ENCODE results near the gene SRR.

SRR gene

GRCh38 chr17:2347805-2348685 lies 44.3 kb downstream of the SRR start:
- Histone ChIP-seq H3F3A (ENCODE audit: insufficient read depth) (no peaks in the 10 kb centered on the region), H3K79me2 (ENCODE audit: insufficient read depth, low read length) (no peaks in the 10 kb centered on the region), H3K27me3 (ENCODE audit: low read length) (no peaks in the 10 kb centered on the region), H3K36me3 (ENCODE audit: low read length) (no peaks in the 10 kb centered on the region), H2AFZ (ENCODE audit: low read depth, low read length, severe bottlenecking) (no peak overlapping the region), H3K9ac (ENCODE audit: low read length) (no peak overlapping the region), H3K4me2 (ENCODE audit: low read depth, low read length, poor library complexity, severe bottlenecking) (no peak overlapping the region), H3K9me3 (ENCODE audit: insufficient read depth, low read length) (no peaks in the 10 kb centered on the region), H3K27ac (ENCODE audit: low read depth, low read length) (no peak overlapping the region), H3K4me3 (ENCODE audit: insufficient read depth, low read length, poor library complexity, severe bottlenecking) (no peak overlapping the region), H4K20me1 (ENCODE audit: low read depth, low read length) (no peaks in the 10 kb centered on the region), H3K9me2 (replicated peaks; ENCODE audit: insufficient read depth, low read length) (no peaks in the 10 kb centered on the region)
- no peak for TF ChIP-seq CTCF (IDR thresholded peaks at IDR 0.05; ENCODE audit: insufficient read depth, low read length, poor library complexity, severe bottlenecking)
- TF ChIP-seq EZH2phosphoT487 (conservative IDR thresholded peaks at IDR 0.05; ENCODE audit: low read length), result no peak

DNA sequence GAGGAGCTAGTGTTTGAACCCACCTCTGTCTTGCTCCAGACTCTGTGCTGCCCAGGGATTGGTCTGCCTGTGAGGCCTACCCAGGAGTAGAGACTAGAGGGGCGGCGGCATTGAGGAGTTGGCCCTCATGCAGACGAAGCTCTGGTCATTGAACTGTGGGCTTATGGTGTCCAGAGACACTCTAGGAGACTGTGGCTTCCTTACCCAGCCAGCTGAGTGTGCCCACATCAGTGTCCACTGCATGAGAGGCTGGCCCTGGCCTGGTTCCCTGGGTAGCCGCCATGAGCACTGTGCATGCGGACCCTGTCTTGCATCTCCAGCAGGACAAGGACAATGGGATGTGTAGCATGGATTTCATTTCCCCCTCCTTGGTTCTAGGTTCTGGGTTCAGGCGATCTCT lies 47.5 kb downstream of the SRR start:
- no peaks in the 10 kb centered on the region for H3K36me3 ChIP-seq (ENCODE audit: low read length)
- no peak for TF ChIP-seq EZH2phosphoT487 (conservative IDR thresholded peaks at IDR 0.05; ENCODE audit: low read length)
- no peak for TF ChIP-seq CTCF (IDR thresholded peaks at IDR 0.05; ENCODE audit: insufficient read depth, low read length, poor library complexity, severe bottlenecking)
- no peak overlapping the region for H3K27ac ChIP-seq (ENCODE audit: low read depth, low read length)
- H3K9me2 ChIP-seq (replicated peaks; ENCODE audit: insufficient read depth, low read length), result no peaks in the 10 kb centered on the region
- H3K27me3 ChIP-seq (ENCODE audit: low read length), result no peaks in the 10 kb centered on the region
- no peaks in the 10 kb centered on the region for H4K20me1 ChIP-seq (ENCODE audit: low read depth, low read length)
- H3K79me2 ChIP-seq (ENCODE audit: insufficient read depth, low read length), result no peaks in the 10 kb centered on the region
- no peak overlapping the region for H3K9ac ChIP-seq (ENCODE audit: low read length)
- H3K4me2 ChIP-seq (ENCODE audit: low read depth, low read length, poor library complexity, severe bottlenecking), result no peak overlapping the region
- no peak overlapping the region for H2AFZ ChIP-seq (ENCODE audit: low read depth, low read length, severe bottlenecking)
- H3K9me3 ChIP-seq (ENCODE audit: insufficient read depth, low read length), result no peaks in the 10 kb centered on the region
- no peaks in the 10 kb centered on the region for H3F3A ChIP-seq (ENCODE audit: insufficient read depth)
- H3K4me3 ChIP-seq (ENCODE audit: insufficient read depth, low read length, poor library complexity, severe bottlenecking), result no peak overlapping the region

DNA sequence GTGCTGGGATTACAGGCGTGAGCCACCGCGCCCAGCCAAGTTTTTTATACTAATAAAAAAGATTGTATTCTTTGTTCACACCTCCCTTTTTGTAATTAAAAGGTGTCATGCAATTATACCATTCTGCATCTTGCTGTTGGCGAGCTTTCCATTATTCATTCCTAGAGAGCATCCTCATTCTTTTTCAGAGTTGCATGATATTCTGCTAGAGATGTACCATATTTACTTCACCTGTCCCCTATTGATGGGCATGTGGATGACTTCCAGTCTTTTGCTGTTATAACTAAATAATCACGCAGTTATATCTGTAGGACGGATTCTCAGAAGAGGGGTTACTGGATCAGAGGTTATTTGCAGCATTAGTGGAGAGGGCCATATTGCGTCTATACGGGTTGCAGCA lies 50.6 kb downstream of the SRR start:
- H3K9me3 ChIP-seq (ENCODE audit: insufficient read depth, low read length), result no peaks in the 10 kb centered on the region
- TF ChIP-seq EZH2phosphoT487 (conservative IDR thresholded peaks at IDR 0.05; ENCODE audit: low read length) (no peak), CTCF (IDR thresholded peaks at IDR 0.05; ENCODE audit: insufficient read depth, low read length, poor library complexity, severe bottlenecking) (no peak)
- H2AFZ ChIP-seq (ENCODE audit: low read depth, low read length, severe bottlenecking), result no peak overlapping the region
- H3K4me2 ChIP-seq (ENCODE audit: low read depth, low read length, poor library complexity, severe bottlenecking), result no peak overlapping the region
- H4K20me1 ChIP-seq (ENCODE audit: low read depth, low read length), result no peaks in the 10 kb centered on the region
- no peaks in the 10 kb centered on the region for H3K36me3 ChIP-seq (ENCODE audit: low read length)
- no peak overlapping the region for H3K9ac ChIP-seq (ENCODE audit: low read length)
- H3K4me3 ChIP-seq (ENCODE audit: insufficient read depth, low read length, poor library complexity, severe bottlenecking), result no peak overlapping the region
- H3K27ac ChIP-seq (ENCODE audit: low read depth, low read length), result no peak overlapping the region
- H3F3A ChIP-seq (ENCODE audit: insufficient read depth), result no peaks in the 10 kb centered on the region
- no peaks in the 10 kb centered on the region for H3K27me3 ChIP-seq (ENCODE audit: low read length)
- H3K79me2 ChIP-seq (ENCODE audit: insufficient read depth, low read length), result no peaks in the 10 kb centered on the region
- no peaks in the 10 kb centered on the region for H3K9me2 ChIP-seq (replicated peaks; ENCODE audit: insufficient read depth, low read length)
